Right lobe of liver (tissue), 4 donors: ENCODE data around the gene CSNK2A3.

Experiments used
- POLR2A ChIP-seq: fragments of 450-650 bp; IDR thresholded peaks from one replicate; pipeline ENCODE4 v1.6.1; 2017; ENCODE audit warnings: antibody characterized with exemption, mild to moderate bottlenecking
- TF ChIP-seq, protein P1 (sequence below), 4 donors: fragments of 200-600 bp in 3 of 4; fragments of 450-650 bp in 1 of 4; IDR thresholded peaks; one replicate each; pipeline versions ENCODE4 v1.5.1 to v1.8.0; 2016 to 2022; ENCODE audit warnings: antibody characterized with exemption in 4 of 4, mild to moderate bottlenecking in 2 of 4
- donor health status: DM: no; HTN: no; CAD: no.
- donor health status: DM: no; HTN: no; CAD: no.
- donor health status: DM: no; HTN: yes; CAD: no.

DNA sequence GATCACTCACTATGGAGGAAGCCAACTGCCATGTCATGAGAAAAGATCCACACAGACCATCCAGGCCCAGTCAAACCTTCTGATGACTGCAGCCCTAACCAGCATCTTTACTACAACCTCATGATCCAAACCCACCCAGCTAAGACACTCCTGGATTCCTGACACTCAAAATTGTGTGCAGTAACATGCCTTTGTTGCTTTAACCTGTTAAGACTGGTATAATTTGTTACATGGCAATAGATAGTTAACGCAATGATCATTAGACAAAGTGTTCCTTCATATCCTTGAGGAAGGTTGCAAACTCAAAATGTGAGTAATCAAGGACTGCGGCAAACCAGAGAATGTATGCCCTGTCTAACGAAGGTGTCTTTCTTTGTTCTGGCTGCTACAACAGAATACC, 47.1 kb upstream of the CSNK2A3 start:
- TF ChIP-seq, protein P1, sequence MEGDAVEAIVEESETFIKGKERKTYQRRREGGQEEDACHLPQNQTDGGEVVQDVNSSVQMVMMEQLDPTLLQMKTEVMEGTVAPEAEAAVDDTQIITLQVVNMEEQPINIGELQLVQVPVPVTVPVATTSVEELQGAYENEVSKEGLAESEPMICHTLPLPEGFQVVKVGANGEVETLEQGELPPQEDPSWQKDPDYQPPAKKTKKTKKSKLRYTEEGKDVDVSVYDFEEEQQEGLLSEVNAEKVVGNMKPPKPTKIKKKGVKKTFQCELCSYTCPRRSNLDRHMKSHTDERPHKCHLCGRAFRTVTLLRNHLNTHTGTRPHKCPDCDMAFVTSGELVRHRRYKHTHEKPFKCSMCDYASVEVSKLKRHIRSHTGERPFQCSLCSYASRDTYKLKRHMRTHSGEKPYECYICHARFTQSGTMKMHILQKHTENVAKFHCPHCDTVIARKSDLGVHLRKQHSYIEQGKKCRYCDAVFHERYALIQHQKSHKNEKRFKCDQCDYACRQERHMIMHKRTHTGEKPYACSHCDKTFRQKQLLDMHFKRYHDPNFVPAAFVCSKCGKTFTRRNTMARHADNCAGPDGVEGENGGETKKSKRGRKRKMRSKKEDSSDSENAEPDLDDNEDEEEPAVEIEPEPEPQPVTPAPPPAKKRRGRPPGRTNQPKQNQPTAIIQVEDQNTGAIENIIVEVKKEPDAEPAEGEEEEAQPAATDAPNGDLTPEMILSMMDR (IDR thresholded peaks at IDR 0.05), result no peak
- no peak for TF ChIP-seq POLR2A
